NB4 (cell line): Measurements from ENCODE around the gene SNAPC3.

Experiments
- DNase-seq: peaks from one replicate; pipeline ENCODE4 v3.0.0; 2010; ENCODE audit warnings: low read depth
- H3K4me3 ChIP-seq: one replicate; pipeline ENCODE4 v1.5.1; 2011; ENCODE audit warnings: mild to moderate bottlenecking, low read depth, low read length, moderate library complexity
- MAX ChIP-seq: IDR thresholded peaks from 2 replicates; pipeline ENCODE4 v1.6.1; 2011; ENCODE audit warnings: low read depth, low read length
- MYC ChIP-seq: IDR thresholded peaks from 2 replicates; pipeline ENCODE4 v1.6.1; 2011; ENCODE audit warnings: low read depth, low read length
- POLR2A ChIP-seq: IDR thresholded peaks from 2 replicates; pipeline ENCODE4 v1.6.1; 2011; ENCODE audit warnings: mild to moderate bottlenecking; ENCODE audit not compliant: insufficient read length; ENCODE audit errors: extremely low read depth
- TF ChIP-seq, protein P1 (sequence below): IDR thresholded peaks from one replicate; pipeline ENCODE4 v1.5.1; 2012; ENCODE audit warnings: low read depth, low read length

The SNAPC3 gene

DNA sequence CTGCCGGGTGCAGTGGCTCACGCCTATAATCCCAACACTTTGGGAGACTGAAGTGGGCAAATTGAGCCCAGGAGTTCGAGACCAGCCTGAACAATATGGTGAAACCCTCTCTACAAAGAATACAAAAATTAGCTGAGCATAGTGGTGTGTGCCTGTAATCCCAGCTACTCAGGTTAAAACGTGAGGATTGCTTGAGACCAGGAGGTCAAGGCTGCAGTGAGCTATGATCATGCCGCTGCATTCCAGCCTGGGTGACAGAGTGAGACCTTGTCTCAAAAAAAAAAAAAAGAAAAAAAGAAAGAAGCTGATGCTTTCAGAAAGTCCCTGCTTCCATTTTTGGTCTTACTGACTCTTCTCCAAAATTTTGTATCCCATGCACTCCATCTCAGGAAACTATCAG lies 31.3 kb downstream of the SNAPC3 start:
- H3K4me3 ChIP-seq = no peak overlapping the region
- TF ChIP-seq, protein P1, sequence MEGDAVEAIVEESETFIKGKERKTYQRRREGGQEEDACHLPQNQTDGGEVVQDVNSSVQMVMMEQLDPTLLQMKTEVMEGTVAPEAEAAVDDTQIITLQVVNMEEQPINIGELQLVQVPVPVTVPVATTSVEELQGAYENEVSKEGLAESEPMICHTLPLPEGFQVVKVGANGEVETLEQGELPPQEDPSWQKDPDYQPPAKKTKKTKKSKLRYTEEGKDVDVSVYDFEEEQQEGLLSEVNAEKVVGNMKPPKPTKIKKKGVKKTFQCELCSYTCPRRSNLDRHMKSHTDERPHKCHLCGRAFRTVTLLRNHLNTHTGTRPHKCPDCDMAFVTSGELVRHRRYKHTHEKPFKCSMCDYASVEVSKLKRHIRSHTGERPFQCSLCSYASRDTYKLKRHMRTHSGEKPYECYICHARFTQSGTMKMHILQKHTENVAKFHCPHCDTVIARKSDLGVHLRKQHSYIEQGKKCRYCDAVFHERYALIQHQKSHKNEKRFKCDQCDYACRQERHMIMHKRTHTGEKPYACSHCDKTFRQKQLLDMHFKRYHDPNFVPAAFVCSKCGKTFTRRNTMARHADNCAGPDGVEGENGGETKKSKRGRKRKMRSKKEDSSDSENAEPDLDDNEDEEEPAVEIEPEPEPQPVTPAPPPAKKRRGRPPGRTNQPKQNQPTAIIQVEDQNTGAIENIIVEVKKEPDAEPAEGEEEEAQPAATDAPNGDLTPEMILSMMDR = no peak
- TF ChIP-seq MYC (no peak), POLR2A (no peak), MAX (no peak)
- DNase-seq = no peak

- TF ChIP-seq POLR2A = no peak
- TF ChIP-seq MAX = no peak
- TF ChIP-seq MYC = no peak
- TF ChIP-seq, protein P1 = no peak
- no peak overlapping the region for H3K4me3 ChIP-seq
- no peak for DNase-seq
Observed at GRCh38 chr9:15461056-15461455, 38.4 kb downstream of the SNAPC3 start.

DNA sequence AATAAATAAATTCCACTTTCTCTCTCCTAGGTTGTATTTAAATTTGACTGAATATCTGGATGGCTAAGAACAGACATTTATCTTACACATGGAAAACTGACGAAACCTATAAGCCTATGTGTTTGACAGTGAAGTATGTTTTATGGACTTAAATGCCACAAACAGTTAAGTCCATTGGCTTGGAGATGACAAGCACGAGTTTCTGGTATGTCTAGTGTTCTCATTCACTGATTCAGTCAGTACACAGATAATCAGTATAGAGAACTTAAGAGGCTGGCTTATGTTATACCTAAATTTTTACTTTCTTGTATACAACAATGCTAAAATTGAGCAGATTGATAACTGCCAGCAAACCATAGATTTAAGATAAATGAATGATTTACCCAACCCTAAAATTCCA lies 38.9 kb downstream of the SNAPC3 start:
- no peak overlapping the region for H3K4me3 ChIP-seq
- DNase-seq = no peak

GRCh38 chr9:15468145-15468544 lies 45.5 kb downstream of the SNAPC3 start:
- H3K4me3 ChIP-seq = no peak overlapping the region
- no peak for DNase-seq
- no peak for TF ChIP-seq MYC
- TF ChIP-seq, protein P1 = no peak
- no peak for TF ChIP-seq POLR2A
- no peak for TF ChIP-seq MAX

More for the DNA sequence above, 38.9 kb downstream of the SNAPC3 start:
- no peak for TF ChIP-seq MAX
- TF ChIP-seq MYC = no peak
- no peak for TF ChIP-seq POLR2A
- TF ChIP-seq, protein P1 = no peak

DNA sequence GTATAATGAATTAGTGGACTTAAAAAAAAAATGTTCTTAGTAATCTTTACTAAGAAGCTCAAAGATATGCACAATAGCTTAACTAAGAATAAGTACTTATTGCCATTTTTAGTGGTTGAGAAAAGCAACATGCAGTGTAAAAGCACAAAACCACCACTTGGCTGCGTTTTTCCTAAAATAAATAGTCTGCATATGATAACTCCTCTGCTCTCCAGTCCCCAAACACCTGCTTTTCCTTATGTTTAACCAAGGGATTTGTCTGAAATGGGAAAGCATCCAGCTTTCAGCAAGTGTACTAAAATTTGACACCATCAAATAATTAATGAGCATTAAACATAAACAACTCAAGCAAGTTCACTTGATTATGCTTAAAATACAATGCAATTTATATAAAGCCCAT lies 46.7 kb downstream of the SNAPC3 start:
- TF ChIP-seq, protein P1 = no peak
- no peak for TF ChIP-seq POLR2A
- TF ChIP-seq MAX = no peak
- TF ChIP-seq MYC = no peak
- H3K4me3 ChIP-seq = no peak overlapping the region
- no peak for DNase-seq

GRCh38 chr9:15469862-15470261 lies 47.2 kb downstream of the SNAPC3 start:
- H3K4me3 ChIP-seq = no peak overlapping the region
- no peak for DNase-seq
- TF ChIP-seq MAX (no peak), POLR2A (no peak), MYC (no peak)
- TF ChIP-seq, protein P1 = no peak
